GM19463 (cell line): ENCODE measurements around the gene CD52.
"Not testable (repeated sequence)": the region's sequence is repeated elsewhere in the genome, so short reads cannot be mapped to it uniquely, and the experiment has no call there.

Source experiments
- ATAC-seq: cut with Tn5 transposase; IDR thresholded peaks from one replicate; pipeline ENCODE4 v1.9.1; 2021; ENCODE audit warnings: mild to moderate bottlenecking, moderate library complexity; ENCODE audit not compliant: unreplicated experiment

Gene CD52

DNA sequence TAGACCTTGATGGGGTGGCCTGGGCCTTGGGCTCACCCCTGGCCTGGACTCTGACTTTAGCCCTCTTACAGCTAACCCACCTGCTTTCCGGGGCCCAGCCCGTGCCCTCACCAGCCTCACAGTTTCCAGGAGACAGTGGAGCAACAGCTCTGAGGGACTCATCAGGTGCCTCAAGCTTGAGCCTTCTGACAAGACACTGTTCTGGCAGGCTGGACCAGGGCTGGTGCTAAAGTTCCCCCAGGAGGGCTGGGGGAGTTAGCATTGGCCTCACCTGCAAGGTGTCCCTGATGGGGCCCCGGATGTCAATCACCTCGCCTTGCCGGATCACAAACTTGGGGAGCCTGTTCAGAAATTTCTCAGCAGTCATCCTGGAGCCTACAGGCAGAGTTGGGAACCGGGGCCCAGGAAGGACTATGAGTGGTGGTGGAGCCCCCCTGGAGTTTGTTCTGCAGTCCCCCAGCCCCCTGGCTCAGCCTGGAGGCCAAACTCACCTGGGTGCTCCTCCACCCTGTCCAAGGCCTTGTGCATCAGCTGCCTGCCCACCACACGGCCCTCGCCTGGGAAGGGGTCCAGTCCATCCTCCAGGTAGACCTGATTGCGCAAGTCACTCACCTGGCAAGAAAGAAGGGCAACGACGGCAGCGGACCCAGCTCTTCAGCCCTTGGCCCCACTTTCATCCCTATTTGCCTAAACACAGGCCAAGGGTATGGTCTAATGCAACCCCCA lies 33.7 kb upstream of the CD52 start:
- no peak for ATAC-seq

GRCh38 chr1:26284597-26285347 lies 33.0 kb upstream of the CD52 start:
- no peak for ATAC-seq

DNA sequence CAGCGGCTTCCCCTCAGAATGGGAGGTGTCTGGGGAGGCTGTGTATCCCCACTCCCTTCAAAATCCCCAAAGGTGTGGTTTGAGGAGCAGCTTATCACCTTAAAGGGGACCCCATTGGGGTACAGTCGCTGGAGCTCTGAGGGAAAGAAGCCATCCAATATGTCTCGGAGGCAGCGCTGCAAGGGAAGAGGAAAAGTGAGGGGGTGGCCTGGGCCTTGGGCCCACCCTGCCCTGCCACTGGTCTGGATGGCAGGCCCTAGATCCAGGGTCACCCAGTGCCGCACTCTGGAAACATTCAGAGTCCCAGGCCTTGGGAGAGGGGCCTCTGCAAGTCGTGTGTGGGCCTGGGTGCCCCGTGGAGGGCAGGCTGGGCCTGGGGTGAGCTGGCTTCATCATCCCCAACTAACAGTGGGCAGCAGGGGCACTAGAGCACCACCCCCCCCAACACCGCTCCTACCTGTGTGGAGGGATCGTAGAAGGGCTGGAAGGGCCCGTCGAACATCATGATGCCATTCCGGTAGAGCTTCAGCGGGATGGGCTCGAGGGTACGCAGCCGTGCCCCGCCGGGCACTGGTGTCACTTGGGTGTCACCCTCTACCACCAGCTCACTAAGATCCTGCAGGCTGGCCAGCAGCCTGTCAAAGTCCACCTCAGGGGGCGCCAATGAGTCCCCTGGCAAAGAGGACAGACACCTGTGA lies 32.2 kb upstream of the CD52 start:
- ATAC-seq = no peak

GRCh38 chr1:26286064-26286416 lies 31.7 kb upstream of the CD52 start:
- no peak for ATAC-seq

- ATAC-seq = no peak
Observed at GRCh38 chr1:26287033-26287711, 30.6 kb upstream of the CD52 start.

- ATAC-seq = no peak
Observed at GRCh38 chr1:26287811-26288210, 29.9 kb upstream of the CD52 start.

GRCh38 chr1:26288311-26288941 lies 29.3 kb upstream of the CD52 start:
- ATAC-seq = no peak

GRCh38 chr1:26289158-26290059 lies 28.3 kb upstream of the CD52 start:
- ATAC-seq = peak; percentile 35

- ATAC-seq = no peak
Observed at GRCh38 chr1:26290122-26290881, 27.5 kb upstream of the CD52 start.

- no peak for ATAC-seq
Observed at GRCh38 chr1:26290882-26291261, 26.9 kb upstream of the CD52 start.

DNA sequence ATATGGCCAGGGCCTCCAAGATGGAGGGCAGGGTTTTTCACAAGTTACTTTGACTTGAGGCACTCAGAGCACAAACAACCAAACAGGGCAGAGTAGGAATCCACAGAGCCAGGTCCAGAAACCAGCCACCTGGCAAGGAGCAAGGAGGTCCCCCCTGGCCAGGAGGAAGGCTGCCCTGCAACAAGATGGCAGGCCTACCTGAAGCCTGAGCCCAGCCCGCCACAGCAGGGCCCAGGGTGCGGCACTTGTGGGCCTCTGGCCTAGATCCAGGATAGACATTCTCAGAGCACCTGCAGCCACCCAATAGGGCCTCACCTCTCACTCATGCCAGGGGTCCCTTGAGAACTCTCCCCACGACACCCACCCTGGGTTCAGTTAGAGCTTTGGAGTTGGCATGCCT lies 26.3 kb upstream of the CD52 start:
- ATAC-seq = no peak

DNA sequence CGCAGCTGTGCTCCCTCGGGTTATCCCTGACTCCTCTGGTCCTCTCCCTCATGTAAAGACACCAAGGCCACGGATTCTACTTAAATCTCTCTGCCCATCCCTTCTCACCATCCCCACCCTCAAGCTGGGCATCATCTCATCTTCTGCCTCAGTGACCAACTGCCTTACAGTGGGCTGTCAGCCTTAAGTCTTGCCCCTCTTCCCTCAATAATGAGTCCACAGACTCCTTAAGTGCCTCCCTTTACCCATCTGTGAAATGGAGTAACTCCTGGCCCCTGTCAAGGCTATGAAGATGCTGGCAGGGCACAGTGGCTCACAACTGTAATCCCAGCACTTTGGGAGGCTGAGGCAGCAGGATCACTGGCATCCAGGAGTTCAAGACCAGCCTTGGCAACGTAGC lies 25.8 kb upstream of the CD52 start:
- no peak for ATAC-seq

GRCh38 chr1:26292735-26293134 lies 25.0 kb upstream of the CD52 start:
- ATAC-seq = not testable (repeated sequence)

DNA sequence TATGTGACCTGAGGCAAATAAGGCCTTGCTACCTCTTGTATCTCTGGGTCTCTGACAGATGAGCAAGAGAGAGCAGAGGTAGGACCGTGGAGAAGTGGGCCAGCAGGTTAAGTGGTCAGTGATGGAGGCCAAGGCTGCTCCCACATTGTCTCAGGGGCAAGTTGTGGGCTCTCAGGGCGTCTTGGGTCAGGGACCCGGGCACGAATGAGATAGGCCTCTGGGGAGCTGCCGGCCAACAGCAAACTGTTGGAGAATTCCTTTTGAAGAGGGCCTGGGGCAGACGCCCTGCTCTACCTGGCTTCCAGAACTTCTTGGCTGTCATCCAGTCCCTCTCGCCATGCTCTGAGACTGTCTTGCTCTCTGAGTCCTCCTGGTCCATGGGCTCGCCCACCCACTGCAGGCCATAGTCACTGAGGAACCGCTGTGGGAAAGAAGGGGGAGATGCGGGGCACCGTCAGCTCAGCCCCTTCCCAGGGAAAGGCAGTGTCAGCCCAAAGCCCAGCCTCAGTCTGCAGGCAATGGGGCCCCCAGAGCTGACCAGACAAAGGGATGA lies 23.8 kb upstream of the CD52 start:
- no peak for ATAC-seq

- no peak for ATAC-seq
Observed at GRCh38 chr1:26295194-26296138, 22.3 kb upstream of the CD52 start.

GRCh38 chr1:26296340-26297056 lies 21.3 kb upstream of the CD52 start:
- ATAC-seq = no peak
